ENCODE results near the gene NFYC.

DNA sequence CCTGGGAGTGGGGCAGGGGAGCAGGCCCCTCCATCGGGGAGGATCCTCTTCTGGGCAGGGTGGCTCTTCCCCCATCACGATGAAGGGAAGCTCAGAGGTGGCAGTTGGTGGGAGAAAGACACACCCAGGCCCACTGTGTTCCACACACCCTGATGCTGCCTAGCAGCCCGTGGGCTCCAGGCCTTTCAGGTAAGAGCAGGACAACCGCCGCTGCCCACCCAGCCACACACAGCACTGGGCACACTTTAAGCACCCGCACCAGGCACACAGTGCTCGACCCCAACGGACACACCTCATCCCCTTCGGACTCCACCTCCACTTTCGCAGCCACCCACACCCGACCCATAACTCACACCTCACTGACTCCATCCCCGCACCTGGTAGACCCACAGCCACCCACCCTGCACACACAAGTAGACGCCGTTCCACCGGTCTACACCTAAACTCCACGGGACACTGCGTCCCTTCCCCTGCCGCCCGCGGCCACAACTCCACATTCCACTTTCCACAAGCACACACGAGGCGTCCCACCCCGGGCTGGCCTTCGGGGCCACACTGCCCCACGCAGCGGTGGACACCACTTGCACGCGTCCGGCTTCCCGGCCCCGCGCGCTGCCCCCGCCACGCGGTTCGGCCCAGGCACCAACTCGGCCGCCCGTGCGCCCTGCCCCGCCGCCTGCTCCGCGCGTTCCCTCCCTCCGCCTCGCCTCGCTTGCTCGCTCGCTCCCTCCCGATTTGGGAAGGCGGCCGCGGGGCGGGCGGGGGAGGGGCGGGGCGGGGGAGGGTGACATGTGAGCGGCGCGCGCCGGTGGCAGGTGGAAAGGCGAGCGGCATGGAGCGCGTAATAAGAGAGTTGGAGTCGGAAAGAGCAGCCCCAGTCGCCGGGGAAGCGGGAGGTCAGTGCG, 91.7 kb downstream of the NFYC start, which contains the start of gene KCNQ4:
- TF ChIP-seq USF1 (CRISPR knock-in tag; IDR thresholded peaks at IDR 0.05) (no peak), CTCF (IDR thresholded peaks at IDR 0.05) (no peak), ZNF396 (CRISPR knock-in tag; IDR thresholded peaks at IDR 0.05; ENCODE audit: borderline replicate concordance) (no peak), USF2 (CRISPR knock-in tag; IDR thresholded peaks at IDR 0.05) (no peak), ZNF423 (CRISPR knock-in tag; IDR thresholded peaks at IDR 0.05) (no peak), FOXJ3 (CRISPR knock-in tag; IDR thresholded peaks at IDR 0.05; ENCODE audit: borderline replicate concordance) (no peak)
